K562 (cell line): ENCODE data around the gene OTOG.

Source experiments
- DIDO1 ChIP-seq: fragments of 450-650 bp; IDR thresholded peaks from 2 replicates; pipeline ENCODE4 v1.6.1; 2016; ENCODE audit warnings: low read depth, missing biosample characterization, missing genetic modification characterization
- FIP1L1 ChIP-seq: fragments of 200-400 bp; formaldehyde crosslinking; IDR thresholded peaks from 2 replicates; pipeline ENCODE4 v1.6.1; 2018; ENCODE audit warnings: mild to moderate bottlenecking, low read depth, low read length; ENCODE audit not compliant: poor library complexity, severe bottlenecking
- NR2F6 ChIP-seq: fragments of 450-650 bp; formaldehyde crosslinking; IDR thresholded peaks from 2 replicates; pipeline ENCODE4 v1.4.0; 2020; ENCODE audit warnings: mild to moderate bottlenecking
- POLR2AphosphoS2 ChIP-seq: IDR thresholded peaks from 2 replicates; pipeline ENCODE4 v1.6.1; 2012; ENCODE audit warnings: low read length, improper control_type of control experiment
- RFX5 ChIP-seq: IDR thresholded peaks from 2 replicates; pipeline ENCODE4 v1.6.1; 2011; ENCODE audit warnings: low read depth, mild to moderate bottlenecking, improper control_type of control experiment, low read length
- SIN3A ChIP-seq, 2 experiments: fragments of 150-350 bp in 1 of 2; IDR thresholded peaks; 2 replicates each; pipeline ENCODE4 v1.6.1; 2011 to 2016; ENCODE audit warnings: borderline replicate concordance in 2 of 2, low read depth in 2 of 2, low read length in 2 of 2, mild to moderate bottlenecking in 2 of 2, moderate library complexity in 2 of 2; ENCODE audit not compliant: control insufficient read depth in 1 of 2
- TF ChIP-seq, protein P1 (sequence below): sonication (generic); formaldehyde crosslinking; IDR thresholded peaks from 2 replicates; pipeline ENCODE4 v1.5.0; 2020; ENCODE audit warnings: missing genetic modification reagents
- TF ChIP-seq, protein P2 (sequence below): fragments of 250-450 bp; sonication (Bioruptor Pico); IDR thresholded peaks from 2 replicates; pipeline ENCODE4 v1.4.0; 2020; ENCODE audit warnings: mild to moderate bottlenecking
- TF ChIP-seq, protein P3 (sequence below): fragments of 450-650 bp; formaldehyde crosslinking; IDR thresholded peaks from 2 replicates; pipeline ENCODE4 v1.4.0; 2020; ENCODE audit warnings: mild to moderate bottlenecking, moderate library complexity

DNA sequence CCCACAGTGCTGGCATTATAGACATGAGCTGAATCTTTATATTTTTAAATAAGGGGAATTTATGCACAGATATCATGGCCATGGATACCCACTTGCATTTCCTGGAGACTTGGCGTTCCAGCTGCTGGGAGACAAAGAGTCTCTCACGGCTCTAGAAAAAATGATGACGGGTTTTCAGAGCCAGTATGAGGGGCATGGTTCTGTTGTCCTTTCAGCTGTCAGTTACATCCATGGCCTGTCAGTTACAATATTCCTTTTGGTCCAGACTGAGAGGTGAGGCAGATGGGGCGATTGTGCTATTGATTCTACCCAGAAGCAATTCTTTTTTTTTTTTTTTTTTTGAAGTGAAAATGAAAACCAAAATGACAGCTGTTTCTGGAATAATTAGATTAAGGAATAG is 32.6 kb upstream of the OTOG start:
- TF ChIP-seq, protein P1, sequence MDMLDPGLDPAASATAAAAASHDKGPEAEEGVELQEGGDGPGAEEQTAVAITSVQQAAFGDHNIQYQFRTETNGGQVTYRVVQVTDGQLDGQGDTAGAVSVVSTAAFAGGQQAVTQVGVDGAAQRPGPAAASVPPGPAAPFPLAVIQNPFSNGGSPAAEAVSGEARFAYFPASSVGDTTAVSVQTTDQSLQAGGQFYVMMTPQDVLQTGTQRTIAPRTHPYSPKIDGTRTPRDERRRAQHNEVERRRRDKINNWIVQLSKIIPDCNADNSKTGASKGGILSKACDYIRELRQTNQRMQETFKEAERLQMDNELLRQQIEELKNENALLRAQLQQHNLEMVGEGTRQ, result no peak
- TF ChIP-seq RFX5 (no peak), SIN3A (IDR thresholded peaks at IDR 0.05; ENCODE audit: borderline replicate concordance in 2 of 2, control insufficient read depth in 1 of 2, low read depth in 2 of 2, low read length in 2 of 2) (no peak), NR2F6 (CRISPR knock-in tag) (no peak), FIP1L1 (no peak), POLR2AphosphoS2 (no peak), DIDO1 (tag) (no peak)
- TF ChIP-seq, protein P2, sequence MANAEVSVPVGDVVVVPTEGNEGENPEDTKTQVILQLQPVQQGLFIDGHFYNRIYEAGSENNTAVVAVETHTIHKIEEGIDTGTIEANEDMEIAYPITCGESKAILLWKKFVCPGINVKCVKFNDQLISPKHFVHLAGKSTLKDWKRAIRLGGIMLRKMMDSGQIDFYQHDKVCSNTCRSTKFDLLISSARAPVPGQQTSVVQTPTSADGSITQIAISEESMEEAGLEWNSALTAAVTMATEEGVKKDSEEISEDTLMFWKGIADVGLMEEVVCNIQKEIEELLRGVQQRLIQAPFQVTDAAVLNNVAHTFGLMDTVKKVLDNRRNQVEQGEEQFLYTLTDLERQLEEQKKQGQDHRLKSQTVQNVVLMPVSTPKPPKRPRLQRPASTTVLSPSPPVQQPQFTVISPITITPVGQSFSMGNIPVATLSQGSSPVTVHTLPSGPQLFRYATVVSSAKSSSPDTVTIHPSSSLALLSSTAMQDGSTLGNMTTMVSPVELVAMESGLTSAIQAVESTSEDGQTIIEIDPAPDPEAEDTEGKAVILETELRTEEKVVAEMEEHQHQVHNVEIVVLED (CRISPR knock-in tag), result no peak
- TF ChIP-seq, protein P3, sequence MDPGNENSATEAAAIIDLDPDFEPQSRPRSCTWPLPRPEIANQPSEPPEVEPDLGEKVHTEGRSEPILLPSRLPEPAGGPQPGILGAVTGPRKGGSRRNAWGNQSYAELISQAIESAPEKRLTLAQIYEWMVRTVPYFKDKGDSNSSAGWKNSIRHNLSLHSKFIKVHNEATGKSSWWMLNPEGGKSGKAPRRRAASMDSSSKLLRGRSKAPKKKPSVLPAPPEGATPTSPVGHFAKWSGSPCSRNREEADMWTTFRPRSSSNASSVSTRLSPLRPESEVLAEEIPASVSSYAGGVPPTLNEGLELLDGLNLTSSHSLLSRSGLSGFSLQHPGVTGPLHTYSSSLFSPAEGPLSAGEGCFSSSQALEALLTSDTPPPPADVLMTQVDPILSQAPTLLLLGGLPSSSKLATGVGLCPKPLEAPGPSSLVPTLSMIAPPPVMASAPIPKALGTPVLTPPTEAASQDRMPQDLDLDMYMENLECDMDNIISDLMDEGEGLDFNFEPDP (CRISPR knock-in tag), result no peak
